H9 (cell line): ENCODE results near the gene SCT. TPM values are rescaled to one million over a fixed set of nuclear protein-coding genes. Genes with fewer than 3 reads are reported as not detected.

Experiments used
- DNase-seq: peaks from one replicate; pipeline ENCODE4 v3.0.0-alpha.2; 2017
- H2AFZ ChIP-seq: one replicate; pipeline ENCODE4 v1.6.1; 2013; ENCODE audit warnings: mild to moderate bottlenecking, low read length, control low read depth, moderate library complexity
- H2AK5ac ChIP-seq: 2 replicates; pipeline ENCODE4 v1.6.1; 2013; ENCODE audit warnings: low read length, control low read depth, mixed read lengths; ENCODE audit not compliant: insufficient read length
- H2BK120ac ChIP-seq: one replicate; pipeline ENCODE4 v1.6.1; 2013; ENCODE audit warnings: low read depth, mild to moderate bottlenecking, low read length, control low read depth, inconsistent platforms; ENCODE audit not compliant: poor library complexity, severe bottlenecking
- H2BK12ac ChIP-seq: 2 replicates; pipeline ENCODE4 v1.6.1; 2013; ENCODE audit warnings: low read length, control low read depth, mixed read lengths, low read depth; ENCODE audit not compliant: insufficient read length
- H2BK15ac ChIP-seq: 2 replicates; pipeline ENCODE4 v1.6.1; 2013; ENCODE audit warnings: low read depth, low read length, control low read depth
- H2BK20ac ChIP-seq: one replicate; pipeline ENCODE4 v1.6.1; 2013; ENCODE audit warnings: low read depth, mild to moderate bottlenecking, low read length, control low read depth, inconsistent platforms; ENCODE audit not compliant: poor library complexity, severe bottlenecking
- H2BK5ac ChIP-seq: 2 replicates; pipeline ENCODE4 v1.6.1; 2013; ENCODE audit warnings: low read length, control low read depth, mixed read lengths; ENCODE audit not compliant: insufficient read length
- H3K14ac ChIP-seq: 2 replicates; pipeline ENCODE4 v1.6.1; 2013; ENCODE audit warnings: low read length, control low read depth; ENCODE audit not compliant: insufficient read depth
- H3K18ac ChIP-seq: 2 replicates; pipeline ENCODE4 v1.6.1; 2013; ENCODE audit warnings: low read depth, mild to moderate bottlenecking, mixed read lengths, low read length, control low read depth; ENCODE audit not compliant: insufficient read length
- H3K23ac ChIP-seq: 2 replicates; pipeline ENCODE4 v1.6.1; 2013; ENCODE audit warnings: low read length, control low read depth, mixed read lengths, low read depth; ENCODE audit not compliant: insufficient read length
- H3K23me2 ChIP-seq: 2 replicates; pipeline ENCODE4 v1.6.1; 2013; ENCODE audit warnings: low read depth, mild to moderate bottlenecking, mixed read lengths, low read length, control low read depth; ENCODE audit not compliant: insufficient read length, poor library complexity, severe bottlenecking
- H3K27ac ChIP-seq: 2 replicates; pipeline ENCODE4 v1.5.1; 2013; ENCODE audit warnings: low read length, control low read depth, mixed read lengths, low read depth; ENCODE audit not compliant: insufficient read length
- H3K27me3 ChIP-seq: 2 replicates; pipeline ENCODE4 v1.6.1; 2013; ENCODE audit warnings: low read length, control low read depth, inconsistent platforms; ENCODE audit not compliant: insufficient read depth
- H3K4ac ChIP-seq: 2 replicates; pipeline ENCODE4 v1.6.1; 2013; ENCODE audit warnings: low read depth, mild to moderate bottlenecking, control low read depth, inconsistent platforms, low read length, moderate library complexity
- H3K4me1 ChIP-seq: 2 replicates; pipeline ENCODE4 v1.6.1; 2013; ENCODE audit warnings: low read length, control low read depth, inconsistent platforms; ENCODE audit not compliant: insufficient read depth
- H3K4me2 ChIP-seq: 2 replicates; pipeline ENCODE4 v1.6.1; 2013; ENCODE audit warnings: low read length, control low read depth, mixed read lengths; ENCODE audit not compliant: insufficient read length, insufficient read depth
- H3K56ac ChIP-seq: 2 replicates; pipeline ENCODE4 v1.6.1; 2013; ENCODE audit warnings: low read depth, mild to moderate bottlenecking, mixed read lengths, low read length, control low read depth; ENCODE audit not compliant: insufficient read length
- H3K79me1 ChIP-seq: 2 replicates; pipeline ENCODE4 v1.6.1; 2013; ENCODE audit warnings: low read depth, mild to moderate bottlenecking, moderate library complexity, low read length, control low read depth, inconsistent platforms; ENCODE audit not compliant: insufficient read depth, poor library complexity, severe bottlenecking
- H3K79me2 ChIP-seq: 2 replicates; pipeline ENCODE4 v1.6.1; 2013; ENCODE audit warnings: low read length, control low read depth, inconsistent platforms; ENCODE audit not compliant: insufficient read depth
- H3K9ac ChIP-seq: 2 replicates; pipeline ENCODE4 v1.6.1; 2013; ENCODE audit warnings: low read length, control low read depth, mixed read lengths; ENCODE audit not compliant: insufficient read length; ENCODE audit errors: extremely low read depth
- H3K9me3 ChIP-seq: one replicate; pipeline ENCODE4 v1.6.1; 2013; ENCODE audit warnings: low read depth, low read length, inconsistent platforms; ENCODE audit not compliant: control insufficient read depth
- H3T11ph ChIP-seq: one replicate; pipeline ENCODE4 v1.6.1; 2013; ENCODE audit warnings: mild to moderate bottlenecking, low read length, control low read depth, inconsistent platforms
- H4K20me1 ChIP-seq: one replicate; pipeline ENCODE4 v1.6.1; 2013; ENCODE audit not compliant: control insufficient read depth, insufficient read length, insufficient read depth
- H4K5ac ChIP-seq: 2 replicates; pipeline ENCODE4 v1.6.1; 2013; ENCODE audit warnings: low read depth, mild to moderate bottlenecking, mixed read lengths, low read length, control low read depth; ENCODE audit not compliant: insufficient read length
- H4K8ac ChIP-seq: replicated peaks from 2 replicates; pipeline ENCODE4 v1.6.1; 2013; ENCODE audit warnings: low read length, control low read depth, mixed read lengths, low read depth; ENCODE audit not compliant: insufficient read length
- H4K91ac ChIP-seq: 2 replicates; pipeline ENCODE4 v1.6.1; 2013; ENCODE audit warnings: low read depth, mild to moderate bottlenecking, moderate library complexity, mixed read lengths, low read length, control low read depth; ENCODE audit not compliant: insufficient read length
- H3K27ac Mint-ChIP-seq, 3 experiments: 2 replicates in 2 of 3; 3 replicates in 1 of 3; pipeline ENCODE4 v1.8.0; 2020 to 2021; ENCODE audit warnings: mixed read lengths in 3 of 3, mild to moderate bottlenecking in 1 of 3, moderate library complexity in 1 of 3
- H3K27me3 Mint-ChIP-seq: 2 replicates; pipeline ENCODE4 v1.8.0; 2021; ENCODE audit warnings: low read depth, mild to moderate bottlenecking, moderate library complexity, mixed read lengths
- H3K36me3 Mint-ChIP-seq, 3 experiments: 2 replicates in 2 of 3; 3 replicates in 1 of 3; pipeline ENCODE4 v1.8.0; 2020 to 2021; ENCODE audit warnings: low read depth in 3 of 3, mixed read lengths in 3 of 3; ENCODE audit not compliant: insufficient read depth in 1 of 3
- H3K4me1 Mint-ChIP-seq, 2 experiments: 2 replicates each; pipeline ENCODE4 v1.8.0; 2020; ENCODE audit warnings: mixed read lengths in 2 of 2
- H3K4me3 Mint-ChIP-seq, 2 experiments: 2 replicates in 1 of 2; 3 replicates in 1 of 2; pipeline ENCODE4 v1.8.0; 2020 to 2021; ENCODE audit warnings: mild to moderate bottlenecking in 2 of 2, mixed read lengths in 2 of 2, moderate library complexity in 1 of 2
- H3K9me3 Mint-ChIP-seq, 2 experiments: 2 replicates in 1 of 2; 3 replicates in 1 of 2; pipeline ENCODE4 v1.8.0; 2020; ENCODE audit warnings: mild to moderate bottlenecking in 2 of 2, mixed read lengths in 2 of 2, moderate library complexity in 1 of 2
- WGBS: extraction: QIAGEN DNeasy Blood & Tissue Kit; methylation state at CpG from one replicate; pipeline ENCODE4 v1.1.7; 2013; ENCODE audit warnings: missing lambda C conversion rate, low lambda C conversion rate, mixed read lengths; ENCODE audit not compliant: insufficient read length; ENCODE audit errors: extremely low coverage; 5-methylcytosine and 5-hydroxymethylcytosine counted together
- total RNA-seq: library from RNA; stranded (reverse); gene quantifications from 2 replicates; pipeline ENCODE4 v1.2.1, GENCODE V29; 2021
- TF ChIP-seq, protein P1 (sequence below): fragments of 200-600 bp; sonication (generic); conservative IDR thresholded peaks from 3 replicates; pipeline ENCODE4 v1.8.0; 2021; ENCODE audit warnings: antibody characterized with exemption, mild to moderate bottlenecking

SCT gene
- total RNA-seq, 1 experiment from 2014 or later = 1.8 TPM

GRCh38 chr11:643849-644738, 17.1 kb upstream of the SCT start:
- no peak for DNase-seq
- no peaks in the 10 kb centered on the region for H3K9me3 ChIP-seq
- no peaks in the 10 kb centered on the region for H3K4me1 ChIP-seq
- H4K20me1 ChIP-seq = no peaks in the 10 kb centered on the region
- Mint-ChIP-seq H3K27ac (no peak overlapping the region), H3K9me3 (no peaks in the 10 kb centered on the region), H3K4me3 (no peak overlapping the region), H3K27me3 (peaks cover 5% of the 10 kb centered on the region), H3K4me1 (peaks cover 4 to 8% of the 10 kb centered on the region in 2 experiments; a peak in 3 of 4 replicates), H3K36me3 (peaks cover 4 to 40% (median 24%) of the 10 kb centered on the region in 3 experiments; a peak in 6 of 7 replicates)
- TF ChIP-seq, protein P1, sequence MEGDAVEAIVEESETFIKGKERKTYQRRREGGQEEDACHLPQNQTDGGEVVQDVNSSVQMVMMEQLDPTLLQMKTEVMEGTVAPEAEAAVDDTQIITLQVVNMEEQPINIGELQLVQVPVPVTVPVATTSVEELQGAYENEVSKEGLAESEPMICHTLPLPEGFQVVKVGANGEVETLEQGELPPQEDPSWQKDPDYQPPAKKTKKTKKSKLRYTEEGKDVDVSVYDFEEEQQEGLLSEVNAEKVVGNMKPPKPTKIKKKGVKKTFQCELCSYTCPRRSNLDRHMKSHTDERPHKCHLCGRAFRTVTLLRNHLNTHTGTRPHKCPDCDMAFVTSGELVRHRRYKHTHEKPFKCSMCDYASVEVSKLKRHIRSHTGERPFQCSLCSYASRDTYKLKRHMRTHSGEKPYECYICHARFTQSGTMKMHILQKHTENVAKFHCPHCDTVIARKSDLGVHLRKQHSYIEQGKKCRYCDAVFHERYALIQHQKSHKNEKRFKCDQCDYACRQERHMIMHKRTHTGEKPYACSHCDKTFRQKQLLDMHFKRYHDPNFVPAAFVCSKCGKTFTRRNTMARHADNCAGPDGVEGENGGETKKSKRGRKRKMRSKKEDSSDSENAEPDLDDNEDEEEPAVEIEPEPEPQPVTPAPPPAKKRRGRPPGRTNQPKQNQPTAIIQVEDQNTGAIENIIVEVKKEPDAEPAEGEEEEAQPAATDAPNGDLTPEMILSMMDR = no peak
- no peak overlapping the region for H4K5ac ChIP-seq
- no peak overlapping the region for H2BK120ac ChIP-seq
- no peak overlapping the region for H2AFZ ChIP-seq
- no peak overlapping the region for H2BK20ac ChIP-seq
- no peak overlapping the region for H3K9ac ChIP-seq
- no peak overlapping the region for H2BK5ac ChIP-seq
- H4K91ac ChIP-seq = no peak overlapping the region
- no peak overlapping the region for H3K14ac ChIP-seq
- WGBS = no CpG with 5 or more reads among the region's 50 CpGs
- H3K27me3 ChIP-seq = peaks cover 3% of the 10 kb centered on the region; the same call in 1 of the 2 replicates
- no peak overlapping the region for H4K8ac ChIP-seq
- H3K56ac ChIP-seq = no peak overlapping the region
- no peak overlapping the region for H3K4ac ChIP-seq
- H3K4me2 ChIP-seq = no peak overlapping the region
- H2BK15ac ChIP-seq = no peak overlapping the region
- no peak overlapping the region for H3K18ac ChIP-seq
- H2BK12ac ChIP-seq = no peak overlapping the region
- H2AK5ac ChIP-seq = no peak overlapping the region
- no peak overlapping the region for H3T11ph ChIP-seq
- H3K79me2 ChIP-seq = no peaks in the 10 kb centered on the region
- no peak overlapping the region for H3K27ac ChIP-seq
- no peaks in the 10 kb centered on the region for H3K79me1 ChIP-seq
- peaks cover 2% of the 10 kb centered on the region for H3K23me2 ChIP-seq
- H3K23ac ChIP-seq = no peak overlapping the region
